ENCODE measurements around the gene ANKRD34C. TPM values are rescaled to one million over a fixed set of nuclear protein-coding genes. Genes with fewer than 3 reads are reported as not detected.

The ANKRD34C gene
- polyA plus RNA-seq, 1 experiment: not detected

DNA sequence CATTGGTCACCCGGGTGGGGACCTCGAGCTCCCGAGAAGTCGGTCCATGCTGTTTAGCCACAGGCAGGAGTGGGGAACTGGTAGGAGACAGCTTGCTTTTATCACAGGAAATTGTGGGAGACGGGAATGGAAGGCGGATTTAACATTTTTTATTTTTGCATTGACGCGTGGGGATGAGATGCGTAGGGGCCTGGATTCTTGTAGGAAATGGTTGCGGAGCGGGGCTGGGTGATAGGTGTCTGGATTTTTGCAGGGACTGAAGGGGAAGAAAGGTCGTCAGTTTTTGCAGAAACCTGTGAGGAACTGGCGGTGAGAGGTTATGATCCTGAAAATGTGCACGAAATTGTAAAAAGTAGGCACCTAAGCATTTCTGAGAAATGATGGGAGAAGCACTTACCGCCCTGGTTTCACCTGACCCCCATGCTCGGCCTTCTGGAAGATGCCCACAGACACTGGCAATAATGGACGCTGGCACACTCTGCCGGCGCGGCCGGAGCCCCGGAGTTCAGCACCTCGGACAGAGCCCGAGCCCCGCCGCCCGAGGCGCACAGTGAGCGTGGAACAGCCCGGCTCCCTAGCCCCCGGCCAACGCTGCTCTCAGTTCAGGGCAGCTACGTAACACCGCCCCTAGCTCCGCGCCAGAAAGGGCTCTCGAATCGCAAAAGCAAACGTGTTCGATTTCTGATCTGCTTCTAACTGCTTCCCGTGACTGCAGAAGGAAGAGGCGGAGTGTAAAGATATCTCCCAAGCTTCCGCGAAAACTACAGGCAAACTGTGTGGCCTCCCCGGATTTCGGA, 928 bp downstream of the ANKRD34C start:
- Histone ChIP-seq H3K4me3 (ENCODE audit: low read depth, low read length) (no peak overlapping the region), H3K27ac (ENCODE audit: low read depth, low read length) (no peak overlapping the region), H3K27me3 (ENCODE audit: control insufficient read depth, insufficient read depth, low read length) (peaks cover 25% of the 10 kb centered on the region), H3K9me3 (ENCODE audit: control insufficient read depth, insufficient read depth, low read length) (peaks cover 9% of the 10 kb centered on the region; the same call in 1 of the 2 replicates)
- DNase-seq (ENCODE audit: low read depth, low spot score): no peak
- ChIA-PET POLR2A (no interaction called here), CTCF (no interaction called here)
- TF ChIP-seq, protein P1, sequence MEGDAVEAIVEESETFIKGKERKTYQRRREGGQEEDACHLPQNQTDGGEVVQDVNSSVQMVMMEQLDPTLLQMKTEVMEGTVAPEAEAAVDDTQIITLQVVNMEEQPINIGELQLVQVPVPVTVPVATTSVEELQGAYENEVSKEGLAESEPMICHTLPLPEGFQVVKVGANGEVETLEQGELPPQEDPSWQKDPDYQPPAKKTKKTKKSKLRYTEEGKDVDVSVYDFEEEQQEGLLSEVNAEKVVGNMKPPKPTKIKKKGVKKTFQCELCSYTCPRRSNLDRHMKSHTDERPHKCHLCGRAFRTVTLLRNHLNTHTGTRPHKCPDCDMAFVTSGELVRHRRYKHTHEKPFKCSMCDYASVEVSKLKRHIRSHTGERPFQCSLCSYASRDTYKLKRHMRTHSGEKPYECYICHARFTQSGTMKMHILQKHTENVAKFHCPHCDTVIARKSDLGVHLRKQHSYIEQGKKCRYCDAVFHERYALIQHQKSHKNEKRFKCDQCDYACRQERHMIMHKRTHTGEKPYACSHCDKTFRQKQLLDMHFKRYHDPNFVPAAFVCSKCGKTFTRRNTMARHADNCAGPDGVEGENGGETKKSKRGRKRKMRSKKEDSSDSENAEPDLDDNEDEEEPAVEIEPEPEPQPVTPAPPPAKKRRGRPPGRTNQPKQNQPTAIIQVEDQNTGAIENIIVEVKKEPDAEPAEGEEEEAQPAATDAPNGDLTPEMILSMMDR (IDR thresholded peaks at IDR 0.05; ENCODE audit: low read depth, low read length): no peak

DNA sequence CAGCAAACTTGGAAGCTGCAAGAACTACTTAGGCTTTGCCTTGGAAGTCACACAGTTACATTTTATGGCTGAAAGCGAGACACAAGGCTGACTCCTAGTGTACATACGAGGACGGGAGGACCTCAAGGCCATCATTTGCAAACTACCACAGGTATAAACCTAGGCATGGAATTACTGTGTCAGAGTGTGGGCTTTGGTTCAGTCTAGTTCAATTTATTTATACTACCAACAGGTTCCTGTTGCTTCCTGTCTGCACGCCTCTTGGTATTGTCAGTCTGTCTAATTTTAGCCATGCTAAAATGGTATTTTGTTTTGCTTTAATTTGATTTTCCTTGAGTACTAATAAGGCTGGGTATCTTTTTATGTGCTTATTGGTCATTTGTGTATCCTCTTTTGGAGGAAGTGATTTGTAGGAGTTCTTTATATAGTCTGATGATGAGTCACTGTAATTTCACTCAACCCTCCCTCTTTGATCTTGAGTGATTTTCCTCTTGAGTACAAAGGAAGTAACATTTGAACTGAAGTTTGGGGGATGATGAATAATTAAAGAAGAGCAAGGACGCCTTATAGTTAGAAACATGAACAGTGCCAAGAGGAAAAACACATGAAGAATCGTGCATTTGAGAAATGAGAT, 8.2 kb downstream of the ANKRD34C start:
- DNase-seq (ENCODE audit: low read depth, low spot score): no peak
- POLR2A ChIA-PET: no interaction called here
- no peaks in the 10 kb centered on the region for H3K27me3 ChIP-seq (ENCODE audit: control insufficient read depth, insufficient read depth, low read length)
- TF ChIP-seq, protein P1 (IDR thresholded peaks at IDR 0.05; ENCODE audit: low read depth, low read length): no peak
- CTCF ChIA-PET: no interaction called here
- no peak overlapping the region for H3K4me3 ChIP-seq (ENCODE audit: low read depth, low read length)
- H3K9me3 ChIP-seq (ENCODE audit: control insufficient read depth, insufficient read depth, low read length): no peaks in the 10 kb centered on the region
- H3K27ac ChIP-seq (ENCODE audit: low read depth, low read length): no peak overlapping the region

DNA sequence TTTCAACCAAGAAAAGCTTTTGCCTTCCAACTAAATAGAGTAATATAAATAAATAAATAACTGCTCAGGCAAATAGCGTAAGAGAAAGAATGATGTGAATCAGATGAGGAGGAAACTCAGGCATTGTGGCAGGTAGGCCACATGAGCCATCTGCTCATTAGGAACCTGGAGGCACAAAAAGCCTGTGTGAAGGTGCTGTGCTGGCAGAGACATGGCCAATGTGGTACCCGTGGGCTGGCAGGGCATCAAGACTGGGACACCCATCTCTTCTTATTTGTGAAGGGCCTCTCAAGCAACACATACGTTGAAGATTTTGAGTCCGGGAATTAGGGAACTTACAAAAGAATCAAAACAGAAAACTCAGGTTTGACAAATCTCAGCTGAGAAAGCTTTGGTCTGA, 9.5 kb downstream of the ANKRD34C start:
- Histone ChIP-seq H3K27me3 (ENCODE audit: control insufficient read depth, insufficient read depth, low read length) (no peaks in the 10 kb centered on the region), H3K4me3 (ENCODE audit: low read depth, low read length) (no peak overlapping the region), H3K27ac (ENCODE audit: low read depth, low read length) (no peak overlapping the region), H3K9me3 (ENCODE audit: control insufficient read depth, insufficient read depth, low read length) (no peaks in the 10 kb centered on the region)
- DNase-seq (ENCODE audit: low read depth, low spot score): no peak
- POLR2A ChIA-PET: no interaction called here
- TF ChIP-seq, protein P1 (IDR thresholded peaks at IDR 0.05; ENCODE audit: low read depth, low read length): no peak
- CTCF ChIA-PET: no interaction called here

DNA sequence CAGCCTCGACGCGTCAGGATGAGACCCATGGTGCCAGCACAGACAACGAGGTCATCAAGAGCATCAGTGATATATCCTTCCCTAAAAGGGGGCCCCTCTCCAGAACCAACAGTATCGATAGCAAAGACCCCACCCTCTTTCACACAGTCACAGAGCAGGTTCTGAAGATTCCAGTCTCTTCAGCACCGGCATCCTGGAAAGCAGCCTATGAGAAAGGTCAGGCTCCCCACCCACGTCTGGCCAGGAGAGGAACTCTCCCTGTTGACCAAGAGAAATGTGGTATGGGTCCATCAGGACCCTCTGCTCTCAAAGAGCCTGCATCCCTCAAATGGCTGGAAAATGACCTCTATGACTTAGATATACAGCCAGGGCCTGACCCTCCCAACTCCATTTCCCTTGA, 11.6 kb downstream of the ANKRD34C start:
- H3K9me3 ChIP-seq (ENCODE audit: control insufficient read depth, insufficient read depth, low read length): no peaks in the 10 kb centered on the region
- POLR2A ChIA-PET: no interaction called here
- H3K27ac ChIP-seq (ENCODE audit: low read depth, low read length): no peak overlapping the region
- CTCF ChIA-PET: no interaction called here
- H3K27me3 ChIP-seq (ENCODE audit: control insufficient read depth, insufficient read depth, low read length): no peaks in the 10 kb centered on the region
- no peak for DNase-seq (ENCODE audit: low read depth, low spot score)
- no peak overlapping the region for H3K4me3 ChIP-seq (ENCODE audit: low read depth, low read length)
- TF ChIP-seq, protein P1 (IDR thresholded peaks at IDR 0.05; ENCODE audit: low read depth, low read length): no peak

DNA sequence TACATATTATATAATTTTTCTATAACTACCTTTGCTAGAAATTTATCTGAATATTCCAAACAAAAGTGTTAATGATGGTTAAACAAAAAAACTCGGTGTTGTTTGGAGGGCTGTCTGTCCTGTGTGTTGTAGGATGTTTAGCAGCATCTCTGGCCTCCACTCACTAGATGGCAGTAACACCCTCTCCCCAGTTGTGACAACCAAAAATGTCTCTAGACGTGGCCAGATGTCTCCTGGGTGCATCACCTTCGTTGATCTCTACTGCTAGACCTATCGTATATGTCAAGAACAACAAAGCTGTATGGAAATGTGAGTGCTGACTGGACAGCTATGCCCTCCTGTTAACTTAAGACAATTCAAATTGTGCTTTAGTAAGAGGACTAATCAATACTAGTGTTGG, 14.1 kb downstream of the ANKRD34C start:
- DNase-seq (ENCODE audit: low read depth, low spot score): no peak
- TF ChIP-seq, protein P1 (IDR thresholded peaks at IDR 0.05; ENCODE audit: low read depth, low read length): 0 out of 2 replicates have a peak, but pooled peaks have one; percentile 13
- Histone ChIP-seq H3K4me3 (ENCODE audit: low read depth, low read length) (no peak overlapping the region), H3K9me3 (ENCODE audit: control insufficient read depth, insufficient read depth, low read length) (no peaks in the 10 kb centered on the region), H3K27ac (ENCODE audit: low read depth, low read length) (no peak overlapping the region), H3K27me3 (ENCODE audit: control insufficient read depth, insufficient read depth, low read length) (no peaks in the 10 kb centered on the region)
- CTCF ChIA-PET: interaction anchor here (0.6 to 1.6 kb wide), 2 partner anchors 9 to 134 kb away, joined by 3 read pairs; no protein-coding TSS in a partner anchor
- POLR2A ChIA-PET: no interaction called here
